SJSA1 (cell line): ENCODE results near the gene TAF6. TPM values are rescaled to one million over a fixed set of nuclear protein-coding genes. Genes with fewer than 3 reads are reported as not detected.

Experiments used
- DNase-seq, 2 experiments: peaks; one replicate each; pipeline ENCODE4 v3.0.0-alpha.2; 2015 to 2020; ENCODE audit warnings: low spot score in 2 of 2, low read depth in 1 of 2
- H3K27ac ChIP-seq: fragments of 250-450 bp; sonication (Bioruptor Pico); 2 replicates; pipeline ENCODE4 v1.5.1; 2020; ENCODE audit warnings: mild to moderate bottlenecking, moderate library complexity
- H3K27me3 ChIP-seq: fragments of 250-450 bp; sonication (Bioruptor Pico); replicated peaks from 2 replicates; pipeline ENCODE4 v1.5.1; 2020; ENCODE audit warnings: mild to moderate bottlenecking, moderate library complexity
- H3K36me3 ChIP-seq: fragments of 250-450 bp; sonication (Bioruptor Pico); 2 replicates; pipeline ENCODE4 v1.5.1; 2020; ENCODE audit warnings: mild to moderate bottlenecking
- H3K4me1 ChIP-seq: fragments of 250-450 bp; sonication (Bioruptor Pico); replicated peaks from 2 replicates; pipeline ENCODE4 v1.6.1; 2021; ENCODE audit warnings: mild to moderate bottlenecking
- H3K4me3 ChIP-seq: fragments of 250-450 bp; sonication (Bioruptor Pico); 2 replicates; pipeline ENCODE4 v1.5.1; 2020; ENCODE audit warnings: mild to moderate bottlenecking
- H3K9me3 ChIP-seq: fragments of 250-450 bp; sonication (Bioruptor Pico); replicated peaks from 2 replicates; pipeline ENCODE4 v1.5.1; 2020; ENCODE audit warnings: mild to moderate bottlenecking
- total RNA-seq: library from RNA; depleted of rRNA; stranded (reverse); fragments of >200 nt; shearing (Covaris generic); gene quantifications from 2 replicates; pipeline ENCODE4 v1.2.3, GENCODE V29; 2014

Gene TAF6
- total RNA-seq, 1 experiment from 2014 or later = 35.3 TPM

DNA sequence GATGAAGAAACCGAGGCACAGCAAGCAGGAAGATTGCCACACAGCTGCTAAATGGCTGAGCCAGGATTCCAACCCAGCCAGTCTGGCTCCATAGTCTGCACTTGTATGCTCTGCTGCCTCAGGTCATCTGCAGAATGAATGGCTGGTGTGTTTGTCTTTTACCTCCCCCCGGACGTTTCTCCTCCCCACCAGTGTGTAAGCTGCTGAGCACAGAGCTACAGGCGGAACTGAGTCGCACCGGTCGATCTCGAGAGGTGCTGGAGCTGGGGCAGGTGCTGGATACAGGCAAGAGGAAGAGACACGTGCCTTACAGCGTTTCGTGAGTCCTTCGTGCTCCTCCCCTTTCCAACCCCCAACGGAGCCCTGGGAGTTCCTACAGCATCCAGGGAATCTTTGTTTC is 2.9 kb upstream of the TAF6 start:
- H3K27me3 ChIP-seq = no peaks in the 10 kb centered on the region
- H3K4me3 ChIP-seq = no peak overlapping the region
- H3K27ac ChIP-seq = no peak overlapping the region
- no peak for DNase-seq
- peaks cover 14% of the 10 kb centered on the region; the same call in 1 of the 2 replicates for H3K36me3 ChIP-seq
- H3K9me3 ChIP-seq = no peaks in the 10 kb centered on the region
- peaks cover 14% of the 10 kb centered on the region for H3K4me1 ChIP-seq

DNA sequence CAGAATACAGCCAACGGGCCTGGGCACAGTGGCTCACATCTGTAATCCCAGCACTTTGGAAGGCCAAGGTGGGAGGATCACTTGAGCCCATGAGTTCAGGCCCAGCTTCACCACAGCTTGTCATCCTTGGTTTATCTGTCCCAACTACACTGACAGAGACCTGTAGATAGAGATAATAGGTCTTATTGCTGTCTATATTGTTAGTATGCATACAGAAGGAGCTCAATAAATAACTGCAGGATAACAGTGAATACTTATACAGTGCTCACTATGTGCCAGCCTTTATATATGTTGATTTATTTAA is 1.5 kb upstream of the TAF6 start:
- peaks cover 14% of the 10 kb centered on the region; the same call in 1 of the 2 replicates for H3K36me3 ChIP-seq
- H3K4me3 ChIP-seq = peak overlapping the region; percentile 64
- H3K27ac ChIP-seq = no peak overlapping the region
- H3K4me1 ChIP-seq = peaks cover 9% of the 10 kb centered on the region
- DNase-seq = no peak
- no peaks in the 10 kb centered on the region for H3K27me3 ChIP-seq
- no peaks in the 10 kb centered on the region for H3K9me3 ChIP-seq

DNA sequence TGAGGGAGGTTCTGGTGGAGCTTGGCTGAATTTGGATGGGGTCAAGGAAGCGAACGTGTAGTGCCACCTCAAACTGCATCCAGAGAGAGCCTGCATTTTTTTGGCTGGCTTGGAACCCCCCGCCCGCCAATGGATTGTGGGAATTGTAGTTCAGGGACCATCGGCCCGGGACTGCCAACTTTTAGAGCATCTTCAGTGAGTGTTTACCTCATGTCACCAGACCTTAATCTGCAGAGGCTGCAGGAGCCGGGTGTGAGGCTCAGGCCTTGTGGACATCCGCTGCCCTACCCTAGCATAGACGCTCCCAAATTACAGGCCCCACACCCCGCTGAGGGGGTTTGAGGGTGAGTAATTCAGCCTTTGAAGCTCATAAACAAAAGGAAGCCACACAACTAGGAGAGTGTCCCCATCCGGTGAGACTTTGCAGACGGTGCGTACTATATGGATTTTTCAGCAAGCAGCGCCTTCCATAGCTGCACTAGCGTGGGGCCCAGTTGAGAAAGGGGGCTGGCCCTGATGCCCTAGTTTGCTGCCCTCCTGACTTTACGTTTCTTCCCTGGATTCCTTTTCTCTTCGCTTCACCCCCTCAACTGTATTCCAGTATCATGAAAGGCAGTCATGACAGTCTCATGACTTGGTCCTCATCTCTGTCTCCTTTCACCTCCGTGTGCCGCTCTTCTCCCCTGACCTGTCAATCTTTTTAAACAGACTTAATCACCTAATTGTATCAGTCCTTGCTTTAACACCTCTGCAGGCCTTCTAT is 993 bp upstream of the TAF6 start:
- no peaks in the 10 kb centered on the region for H3K27me3 ChIP-seq
- H3K4me1 ChIP-seq = peaks cover 9% of the 10 kb centered on the region
- peaks cover 12% of the 10 kb centered on the region for H3K36me3 ChIP-seq
- no peaks in the 10 kb centered on the region for H3K9me3 ChIP-seq
- DNase-seq = peak in 1 of 2 experiments; percentile 65
- peak overlapping the region; percentile 64 for H3K4me3 ChIP-seq
- peak overlapping the region; percentile 93; the same call in 1 of the 2 replicates for H3K27ac ChIP-seq

DNA sequence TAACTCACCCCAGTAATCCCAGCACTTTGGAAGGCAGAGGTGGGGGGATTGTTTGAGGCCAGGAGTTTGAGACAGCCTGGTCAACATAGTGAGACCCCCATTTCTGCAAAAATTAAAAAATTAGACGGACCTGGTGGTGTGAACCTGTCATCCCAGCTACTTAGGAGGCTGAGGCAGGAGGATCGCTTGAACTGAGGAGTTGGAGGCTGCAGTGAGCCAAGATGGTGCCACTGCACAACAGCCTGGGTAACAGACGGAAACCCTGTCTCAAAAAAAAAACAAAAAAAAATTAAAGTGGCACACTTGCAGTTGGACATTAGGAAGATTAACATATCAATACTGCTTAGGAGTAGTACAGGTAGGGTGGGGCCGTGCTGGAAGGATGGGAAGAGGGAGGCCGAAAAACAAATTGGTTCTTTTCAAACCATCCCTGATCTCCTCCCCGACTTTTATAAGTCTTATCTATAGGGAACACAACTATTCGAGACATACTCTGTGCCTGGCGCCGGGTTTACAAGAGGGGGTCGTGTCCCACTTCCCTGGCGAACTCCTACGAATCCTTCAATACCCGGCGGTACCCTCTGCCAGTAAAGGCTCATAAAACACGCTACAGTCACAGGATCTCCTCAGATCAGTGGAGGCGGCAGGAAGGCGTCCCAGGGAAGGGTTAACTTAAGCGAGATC is 628 bp downstream of the TAF6 start:
- Histone ChIP-seq H3K36me3 (peaks cover 22% of the 10 kb centered on the region), H3K27me3 (no peaks in the 10 kb centered on the region), H3K27ac (peak overlapping the region; percentile 93), H3K9me3 (no peaks in the 10 kb centered on the region), H3K4me1 (peaks cover 9% of the 10 kb centered on the region), H3K4me3 (peak overlapping the region; percentile 64)
- DNase-seq = no peak

DNA sequence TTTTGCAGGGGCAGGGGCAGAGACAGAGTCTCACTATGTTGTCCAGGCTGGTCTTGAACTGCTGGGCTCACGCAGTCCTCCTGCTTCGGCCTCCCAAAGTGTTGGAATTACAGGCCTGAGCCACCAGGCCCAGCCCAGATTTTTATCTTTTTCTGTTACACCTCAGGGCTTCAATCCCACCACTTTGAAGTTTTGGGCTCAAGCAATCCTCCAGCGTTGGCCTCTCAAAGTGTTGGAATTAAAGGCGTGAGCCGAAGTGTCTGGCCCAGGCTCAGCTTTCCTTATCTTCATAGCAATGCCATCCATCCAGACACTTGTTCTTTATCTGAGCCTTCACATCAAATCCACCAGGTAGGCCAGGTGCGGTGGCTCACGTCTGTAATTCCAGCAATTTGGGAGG is 4.1 kb downstream of the TAF6 start:
- H3K27ac ChIP-seq = no peak overlapping the region
- no peak for DNase-seq
- H3K4me3 ChIP-seq = no peak overlapping the region
- no peaks in the 10 kb centered on the region for H3K9me3 ChIP-seq
- H3K4me1 ChIP-seq = peaks cover 1% of the 10 kb centered on the region
- no peaks in the 10 kb centered on the region for H3K27me3 ChIP-seq
- H3K36me3 ChIP-seq = peaks cover 53% of the 10 kb centered on the region

DNA sequence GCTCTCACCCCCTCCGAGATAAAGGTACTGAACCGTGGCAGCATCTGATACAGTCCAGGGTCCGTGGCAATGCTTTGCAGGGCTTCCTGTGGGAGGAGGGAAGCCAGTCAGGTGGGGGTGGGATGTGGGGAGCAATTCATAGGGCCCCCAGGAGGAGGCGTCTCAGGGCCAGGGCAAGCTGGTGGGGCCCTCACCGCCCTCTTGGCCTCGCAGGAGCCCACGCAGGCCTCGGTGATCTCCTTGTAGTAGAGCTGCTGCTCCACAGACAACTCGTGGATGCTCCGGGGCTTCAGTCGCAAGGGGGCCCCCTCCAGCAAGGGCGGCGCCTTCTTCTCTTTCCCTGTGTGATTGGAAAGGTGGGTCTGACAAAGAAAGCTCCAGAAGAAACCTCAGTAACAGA is 7.2 kb downstream of the TAF6 start:
- no peaks in the 10 kb centered on the region for H3K9me3 ChIP-seq
- H3K4me3 ChIP-seq = no peak overlapping the region
- no peaks in the 10 kb centered on the region for H3K27me3 ChIP-seq
- no peaks in the 10 kb centered on the region for H3K4me1 ChIP-seq
- no peak overlapping the region for H3K27ac ChIP-seq
- no peak for DNase-seq
- peaks cover 70% of the 10 kb centered on the region for H3K36me3 ChIP-seq

DNA sequence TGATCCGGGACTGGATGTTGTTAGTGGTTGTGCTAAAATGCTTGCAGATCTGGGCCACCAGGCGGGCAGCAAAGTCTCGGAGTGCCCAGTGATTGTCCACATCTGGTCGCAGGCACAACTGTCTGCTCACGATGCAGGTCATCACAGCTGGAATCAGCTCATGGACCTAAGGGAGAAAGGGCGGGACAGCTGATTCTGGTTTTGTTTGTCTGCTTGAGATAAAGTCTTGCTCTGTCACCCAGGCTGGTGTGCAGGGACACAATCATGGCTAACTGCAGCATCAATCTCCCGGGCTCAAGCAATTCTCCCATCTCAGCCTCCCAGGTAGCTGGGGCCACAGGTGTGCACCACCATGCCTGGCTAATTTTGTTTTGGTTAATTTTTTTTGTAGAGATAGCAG is 8.0 kb downstream of the TAF6 start:
- Histone ChIP-seq H3K4me1 (no peaks in the 10 kb centered on the region), H3K36me3 (peaks cover 76% of the 10 kb centered on the region)

DNA sequence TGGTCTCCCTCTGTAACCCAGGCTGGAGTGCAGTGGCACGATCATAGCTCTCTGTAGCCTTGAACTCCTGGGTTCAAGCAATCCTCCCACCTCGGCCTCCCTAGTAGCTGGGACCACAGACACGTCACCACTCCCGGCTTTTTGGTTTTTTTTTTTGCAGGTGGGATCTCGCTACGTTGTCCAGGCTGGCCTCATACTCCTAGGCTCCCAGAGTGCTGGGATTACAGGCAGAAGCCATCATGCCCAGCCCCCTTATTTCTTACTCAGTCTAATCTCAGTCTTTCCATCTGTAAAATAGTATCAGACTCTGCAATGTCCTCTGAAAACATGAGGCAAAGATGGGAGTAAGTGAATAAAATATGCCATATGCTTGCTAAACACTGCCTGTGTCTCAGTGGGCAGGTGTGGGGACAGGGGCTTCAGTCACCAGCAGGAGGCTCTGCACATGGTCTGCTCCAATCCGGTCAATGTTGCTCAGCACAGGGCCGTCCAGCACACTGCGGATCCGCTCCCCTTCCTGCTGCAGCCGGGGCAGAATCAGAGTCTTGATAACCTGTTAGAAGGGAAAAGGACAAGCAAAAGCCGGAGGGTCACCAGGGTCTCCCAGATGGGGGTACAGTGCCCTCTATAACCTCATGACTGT is 9.5 kb downstream of the TAF6 start:
- no peak for DNase-seq
- no peaks in the 10 kb centered on the region for H3K9me3 ChIP-seq
- H3K4me1 ChIP-seq = no peaks in the 10 kb centered on the region
- H3K4me3 ChIP-seq = no peak overlapping the region
- no peaks in the 10 kb centered on the region for H3K27me3 ChIP-seq
- H3K27ac ChIP-seq = no peak overlapping the region
- peaks cover 82% of the 10 kb centered on the region for H3K36me3 ChIP-seq

More for the DNA sequence above, 8.0 kb downstream of the TAF6 start:
- H3K9me3 ChIP-seq = no peaks in the 10 kb centered on the region
- no peaks in the 10 kb centered on the region for H3K27me3 ChIP-seq
- no peak overlapping the region for H3K27ac ChIP-seq
- DNase-seq = no peak
- no peak overlapping the region for H3K4me3 ChIP-seq

DNA sequence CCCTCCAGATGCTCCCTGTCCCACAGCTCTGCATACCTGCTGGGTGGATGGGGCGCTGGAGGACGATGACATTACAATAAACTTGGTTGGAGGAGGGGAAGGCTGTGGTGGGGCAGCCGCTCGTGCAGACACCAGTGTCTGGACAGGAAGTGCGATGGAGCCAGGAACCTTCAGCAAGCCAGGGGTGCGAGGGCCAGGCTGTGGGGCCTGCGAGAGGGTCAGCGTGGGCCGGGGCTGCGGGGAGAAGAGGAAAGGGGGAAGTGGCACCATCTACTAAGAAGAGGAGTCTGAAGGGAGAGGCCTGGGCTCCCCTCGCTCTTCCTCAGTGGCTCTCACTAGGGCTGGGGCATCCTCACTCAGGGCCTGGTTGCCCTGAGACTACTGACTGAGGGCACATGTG is 11.3 kb downstream of the TAF6 start:
- no peak for DNase-seq
- peaks cover 73% of the 10 kb centered on the region for H3K36me3 ChIP-seq

DNA sequence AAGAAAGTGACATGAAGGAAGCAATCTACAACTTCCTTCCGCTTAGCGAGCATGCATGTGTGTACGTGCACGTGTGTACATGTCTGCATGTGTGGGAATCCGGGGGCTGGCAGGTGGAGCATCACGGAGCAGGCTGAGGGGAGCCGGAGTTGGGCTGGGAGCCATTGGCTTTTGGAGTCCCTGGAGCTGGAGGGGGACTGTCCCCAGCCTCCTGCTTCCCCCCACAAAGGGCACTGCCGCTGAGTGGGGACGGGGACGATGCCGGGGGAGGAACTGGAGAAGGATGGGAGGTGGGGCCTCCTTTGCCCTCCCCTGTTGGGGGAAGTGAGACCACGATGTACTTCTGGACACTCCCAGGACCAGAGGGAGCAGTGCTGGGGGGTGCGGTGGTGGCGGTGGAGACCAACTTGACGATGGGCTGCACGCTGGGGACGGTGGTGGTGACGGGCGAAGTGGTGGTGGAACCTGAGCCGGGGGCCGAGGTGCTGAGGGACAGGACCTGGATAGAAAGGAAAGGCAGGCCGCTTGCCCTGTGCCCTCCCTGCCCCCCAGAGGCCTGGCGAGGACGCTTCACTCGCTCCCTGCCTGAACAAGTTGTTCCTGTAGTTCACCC is 11.9 kb downstream of the TAF6 start:
- Histone ChIP-seq H3K27ac (no peak overlapping the region), H3K4me3 (no peak overlapping the region), H3K36me3 (peaks cover 66% of the 10 kb centered on the region), H3K4me1 (peaks cover 15% of the 10 kb centered on the region), H3K27me3 (no peaks in the 10 kb centered on the region), H3K9me3 (no peaks in the 10 kb centered on the region)
- no peak for DNase-seq

More for the DNA sequence above, 11.3 kb downstream of the TAF6 start:
- peaks cover 8% of the 10 kb centered on the region for H3K4me1 ChIP-seq
- H3K27me3 ChIP-seq = no peaks in the 10 kb centered on the region
- H3K4me3 ChIP-seq = no peak overlapping the region
- no peaks in the 10 kb centered on the region for H3K9me3 ChIP-seq
- no peak overlapping the region for H3K27ac ChIP-seq

DNA sequence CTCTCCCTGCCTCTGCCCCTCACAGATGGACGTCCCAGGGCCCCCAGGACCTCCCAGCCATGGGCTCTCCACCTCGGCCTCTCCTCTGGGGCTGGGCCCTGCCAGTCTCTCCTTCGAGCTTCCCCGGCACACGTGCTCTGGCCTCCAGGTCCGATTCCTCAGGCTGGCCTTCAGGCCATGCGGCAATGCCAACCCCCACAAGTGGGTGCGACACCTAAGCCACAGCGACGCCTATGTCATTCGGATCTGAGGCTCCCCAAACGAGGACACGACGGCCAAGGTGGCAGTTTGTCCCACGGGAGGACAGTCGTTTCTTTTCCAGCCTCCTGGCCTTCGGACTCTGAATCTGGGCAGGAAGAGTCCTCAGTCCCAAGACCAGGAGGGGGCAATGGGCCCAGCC is 12.5 kb downstream of the TAF6 start:
- no peak for DNase-seq
- H3K36me3 ChIP-seq = peaks cover 63% of the 10 kb centered on the region
- H3K4me3 ChIP-seq = no peak overlapping the region

DNA sequence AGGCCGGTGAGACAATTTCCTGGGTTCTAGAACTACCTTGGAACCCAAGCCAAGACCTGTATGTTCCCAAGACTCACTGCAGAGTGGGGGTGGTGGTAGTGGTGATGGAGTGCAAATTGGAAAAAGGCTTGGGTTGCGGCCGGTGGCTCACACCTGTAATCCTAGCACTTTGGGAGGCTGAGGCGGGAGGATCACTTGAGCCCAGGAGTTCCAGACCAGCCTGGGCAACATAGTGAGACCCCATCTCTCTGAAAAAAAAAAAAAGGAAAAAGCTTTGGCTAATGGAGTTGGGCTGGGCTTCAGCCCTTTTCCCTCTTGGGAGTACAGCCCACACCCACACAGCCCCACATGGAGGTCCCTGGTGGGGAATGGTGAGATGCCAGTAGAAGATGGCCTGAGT is 13.6 kb downstream of the TAF6 start:
- Histone ChIP-seq H3K27ac (no peak overlapping the region), H3K4me3 (no peak overlapping the region), H3K27me3 (no peaks in the 10 kb centered on the region), H3K36me3 (peaks cover 56% of the 10 kb centered on the region), H3K4me1 (peaks cover 19% of the 10 kb centered on the region), H3K9me3 (no peaks in the 10 kb centered on the region)
- no peak for DNase-seq

More for the DNA sequence above, 12.5 kb downstream of the TAF6 start:
- Histone ChIP-seq H3K9me3 (no peaks in the 10 kb centered on the region), H3K27ac (no peak overlapping the region), H3K27me3 (no peaks in the 10 kb centered on the region), H3K4me1 (peaks cover 19% of the 10 kb centered on the region)

DNA sequence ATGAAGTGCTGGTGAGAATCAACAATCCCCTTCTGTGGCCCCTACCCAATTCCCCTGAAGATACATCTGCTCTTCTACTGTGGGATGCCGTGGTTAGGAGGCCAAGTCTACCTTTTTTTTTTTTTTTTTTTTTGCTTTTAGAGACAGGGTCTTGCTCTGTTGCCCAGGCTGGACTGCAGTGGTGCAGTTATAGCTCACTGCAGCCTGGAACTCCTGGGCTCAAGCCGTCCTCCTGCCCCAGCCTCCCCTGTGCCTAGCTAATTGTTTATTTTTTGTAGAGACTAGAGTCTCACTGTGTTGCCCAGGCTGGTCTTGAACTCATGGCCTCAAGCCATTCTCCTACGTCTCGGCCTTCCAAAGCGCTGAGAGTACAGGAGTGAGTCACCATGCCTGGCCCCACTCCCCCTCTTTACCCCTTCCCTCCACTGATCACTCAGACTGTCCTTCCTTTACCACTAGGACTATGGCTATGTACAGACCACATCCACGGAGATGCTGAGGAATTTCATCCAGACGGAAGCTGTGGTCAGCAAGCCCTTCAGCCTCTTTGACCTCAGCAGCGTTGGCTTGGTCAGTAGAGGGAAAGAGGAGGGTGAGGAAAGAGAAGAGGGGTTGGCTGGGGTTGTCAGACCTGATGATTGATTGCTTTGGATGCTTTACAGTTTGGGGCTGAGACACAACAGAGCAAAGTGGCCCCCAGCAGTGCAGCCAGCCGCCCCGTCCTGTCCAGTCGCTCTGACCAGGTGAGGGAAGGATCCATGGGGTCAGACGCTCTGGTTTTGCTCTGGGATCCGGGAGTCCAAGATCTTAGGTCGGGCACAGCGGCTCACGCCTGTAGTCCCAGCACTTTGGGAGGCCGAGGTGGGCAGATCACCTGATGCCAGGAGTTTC is 16.0 kb downstream of the TAF6 start:
- peak; percentile 55 to 69 for DNase-seq
- Histone ChIP-seq H3K27ac (no peak overlapping the region), H3K27me3 (no peaks in the 10 kb centered on the region), H3K9me3 (no peaks in the 10 kb centered on the region), H3K4me3 (no peak overlapping the region), H3K4me1 (peaks cover 24% of the 10 kb centered on the region), H3K36me3 (peaks cover 56% of the 10 kb centered on the region)
